ENCODE results near the gene LSAMP. TPM values are rescaled to one million over a fixed set of nuclear protein-coding genes. Genes with fewer than 3 reads are reported as not detected.
A peak's percentile ranks its signal among the peaks of the same experiment; 100 is the strongest.

The LSAMP gene
- polyA plus RNA-seq, 3 donors = 12.4 to 12.8 (median 12.5) TPM

GRCh38 chr3:115977866-115978265 lies 467.4 kb downstream of the LSAMP start:
- DNase-seq = no peak

- no peak for DNase-seq
Measured at GRCh38 chr3:115975796-115976195, 469.5 kb downstream of the LSAMP start.

- DNase-seq = no peak
Measured at GRCh38 chr3:115975353-115975752, 469.9 kb downstream of the LSAMP start.

GRCh38 chr3:115974940-115975339 lies 470.3 kb downstream of the LSAMP start:
- no peak for DNase-seq

GRCh38 chr3:115968871-115969270 lies 476.4 kb downstream of the LSAMP start:
- DNase-seq = no peak

- no peak for DNase-seq
Measured at GRCh38 chr3:115961380-115961779, 483.9 kb downstream of the LSAMP start.

- peak; percentile 87 for DNase-seq
Measured at GRCh38 chr3:115960799-115961198, 484.5 kb downstream of the LSAMP start.

- no peak for DNase-seq
Measured at GRCh38 chr3:115958526-115958925, 486.8 kb downstream of the LSAMP start.

GRCh38 chr3:115947325-115947724 lies 498.0 kb downstream of the LSAMP start:
- DNase-seq = no peak

- no peak for DNase-seq
Measured at GRCh38 chr3:115943579-115943978, 501.7 kb downstream of the LSAMP start.

- no peak for DNase-seq
Measured at GRCh38 chr3:115937054-115937453, 508.2 kb downstream of the LSAMP start.

GRCh38 chr3:115932807-115933206 lies 512.5 kb downstream of the LSAMP start:
- no peak for DNase-seq

- DNase-seq = no peak
Measured at GRCh38 chr3:115931581-115931980, 513.7 kb downstream of the LSAMP start.

GRCh38 chr3:115930922-115931321 lies 514.4 kb downstream of the LSAMP start:
- no peak for DNase-seq

- DNase-seq = no peak
Measured at GRCh38 chr3:115930168-115930567, 515.1 kb downstream of the LSAMP start.

GRCh38 chr3:115928376-115928775 lies 516.9 kb downstream of the LSAMP start:
- no peak for DNase-seq

GRCh38 chr3:115927197-115927596 lies 518.1 kb downstream of the LSAMP start:
- DNase-seq = no peak

GRCh38 chr3:115922681-115923347 lies 522.5 kb downstream of the LSAMP start:
- no peak for DNase-seq

- DNase-seq = no peak
Measured at GRCh38 chr3:115921711-115922110, 523.6 kb downstream of the LSAMP start.

GRCh38 chr3:115918900-115919299 lies 526.4 kb downstream of the LSAMP start:
- no peak for DNase-seq

- no peak for DNase-seq
Measured at GRCh38 chr3:115916866-115917265, 528.4 kb downstream of the LSAMP start.

GRCh38 chr3:115915061-115915460 lies 530.2 kb downstream of the LSAMP start:
- no peak for DNase-seq

- no peak for DNase-seq
Measured at GRCh38 chr3:115913069-115913686, 532.1 kb downstream of the LSAMP start.

- no peak for DNase-seq
Measured at GRCh38 chr3:115912372-115912771, 532.9 kb downstream of the LSAMP start.
